Common myeloid progenitor, CD34-positive (primary cell): Measurements from ENCODE around the gene ZNF423.

ENCODE experiments used
- CTCF ChIA-PET: fragments of 350-600 bp; sonication (Branson Sonifier 250); formaldehyde crosslinking; loops from one replicate; lab custom pipeline; 2021; ENCODE audit warnings: antibody characterized with exemption; lab: Charles Lee
- POLR2A ChIA-PET: fragments of 350-600 bp; sonication (Branson Sonifier 250); formaldehyde crosslinking; loops from one replicate; lab custom pipeline; 2021; ENCODE audit warnings: antibody characterized with exemption; lab: Charles Lee
- DNase-seq, 3 donors: peaks; one replicate each; pipeline versions ENCODE4 v3.0.0 to v3.0.0-alpha.2; 2013
- H3K27ac ChIP-seq, 2 experiments: 1 replicate in 1 of 2; 2 replicates in 1 of 2; pipeline ENCODE4 v1.7.0; 2013; ENCODE audit warnings: inconsistent platforms in 2 of 2, low read length in 2 of 2, mild to moderate bottlenecking in 2 of 2, low read depth in 1 of 2, moderate library complexity in 1 of 2; ENCODE audit not compliant: severe bottlenecking in 2 of 2, insufficient read depth in 1 of 2, poor library complexity in 1 of 2
- H3K27me3 ChIP-seq, 5 experiments: replicated peaks in 2 of 5; 1 replicate in 3 of 5; 2 replicates in 2 of 5; pipeline versions ENCODE4 v1.6.1 to v1.7.0; 2013; ENCODE audit warnings: low read length in 4 of 5, mild to moderate bottlenecking in 2 of 5, moderate library complexity in 2 of 5, inconsistent platforms in 1 of 5; ENCODE audit not compliant: insufficient read depth in 5 of 5, control insufficient read depth in 4 of 5
- H3K36me3 ChIP-seq, 4 experiments: 1 replicate in 2 of 4; 2 replicates in 2 of 4; pipeline versions ENCODE4 v1.6.1 to v1.7.0; 2013; ENCODE audit warnings: low read length in 3 of 4, control low read depth in 1 of 4, mild to moderate bottlenecking in 1 of 4; ENCODE audit not compliant: control insufficient read depth in 4 of 4, insufficient read depth in 4 of 4
- H3K4me1 ChIP-seq, 4 experiments: 1 replicate in 3 of 4; 2 replicates in 1 of 4; pipeline versions ENCODE4 v1.6.1 to v1.7.1; 2013; ENCODE audit warnings: low read length in 3 of 4, mild to moderate bottlenecking in 3 of 4, control low read depth in 1 of 4, inconsistent platforms in 1 of 4, moderate library complexity in 1 of 4; ENCODE audit not compliant: control insufficient read depth in 4 of 4, insufficient read depth in 4 of 4; ENCODE audit errors: control extremely low read depth in 1 of 4
- H3K4me3 ChIP-seq, 7 experiments: 1 replicate in 4 of 7; 2 replicates in 3 of 7; pipeline versions ENCODE4 v1.5.1 to v1.7.0; 2013; ENCODE audit warnings: mild to moderate bottlenecking in 7 of 7, low read length in 6 of 7, moderate library complexity in 6 of 7, inconsistent platforms in 2 of 7, low read depth in 2 of 7, control low read depth in 1 of 7; ENCODE audit not compliant: insufficient read depth in 4 of 7, control insufficient read depth in 1 of 7; ENCODE audit errors: extremely low read depth in 1 of 7
- H3K9me3 ChIP-seq, 5 experiments: 1 replicate in 4 of 5; 2 replicates in 1 of 5; pipeline versions ENCODE4 v1.6.1 to v1.7.1; 2013; ENCODE audit warnings: low read length in 4 of 5, mild to moderate bottlenecking in 2 of 5, inconsistent platforms in 1 of 5, low read depth in 1 of 5, moderate library complexity in 1 of 5; ENCODE audit not compliant: control insufficient read depth in 4 of 5, insufficient read depth in 2 of 5; ENCODE audit errors: control extremely low read depth in 1 of 5
- WGBS: methylation state at CpG from one replicate; pipeline ENCODE4 v1.1.5; 2013; ENCODE audit not compliant: insufficient coverage; 5-methylcytosine and 5-hydroxymethylcytosine counted together

The ZNF423 gene

GRCh38 chr16:49637511-49637910, 218.4 kb downstream of the ZNF423 start:
- no peak overlapping the region for H3K4me3 ChIP-seq
- POLR2A ChIA-PET = no interaction called here
- 94% methylated on average over 16 of the region's 16 CpGs for WGBS
- no peaks in the 10 kb centered on the region for H3K27me3 ChIP-seq
- no peak for DNase-seq
- H3K27ac ChIP-seq = no peak overlapping the region
- H3K4me1 ChIP-seq = peaks cover 0 to 3% (median under 1%) of the 10 kb centered on the region in 4 experiments
- H3K36me3 ChIP-seq = no peaks in the 10 kb centered on the region
- H3K9me3 ChIP-seq = no peaks in the 10 kb centered on the region
- CTCF ChIA-PET = no interaction called here

- peaks cover 0 to 4% (median 1%) of the 10 kb centered on the region in 4 experiments for H3K4me1 ChIP-seq
- DNase-seq = no peak
- WGBS = 100% methylated on average over 14 of the region's 14 CpGs
- H3K27ac ChIP-seq = no peak overlapping the region
- no peaks in the 10 kb centered on the region for H3K36me3 ChIP-seq
- H3K9me3 ChIP-seq = no peaks in the 10 kb centered on the region
- ChIA-PET POLR2A (no interaction called here), CTCF (no interaction called here)
- no peaks in the 10 kb centered on the region for H3K27me3 ChIP-seq
- H3K4me3 ChIP-seq = no peak overlapping the region
These were observed 219.3 kb downstream of the ZNF423 start for GRCh38 chr16:49636608-49637007.

- WGBS = 98% methylated on average over 58 of the region's 58 CpGs
- POLR2A ChIA-PET = interaction anchor here (0.6 kb wide), 1 partner anchor 529 kb away, joined by 7 read pairs; no protein-coding TSS in a partner anchor
These were observed 220.0 kb downstream of the ZNF423 start for GRCh38 chr16:49635591-49636581.

GRCh38 chr16:49635009-49635350, 220.9 kb downstream of the ZNF423 start:
- Histone ChIP-seq H3K27me3 (no peaks in the 10 kb centered on the region), H3K4me1 (peaks cover 0 to 8% (median 1%) of the 10 kb centered on the region in 4 experiments), H3K4me3 (no peak overlapping the region), H3K9me3 (no peaks in the 10 kb centered on the region), H3K36me3 (no peaks in the 10 kb centered on the region), H3K27ac (no peak overlapping the region)
- no peak for DNase-seq
- POLR2A ChIA-PET = interaction anchor here (0.6 kb wide), 1 partner anchor 530 kb away, joined by 7 read pairs; no protein-coding TSS in a partner anchor
- 100% methylated on average over 1 of the region's 1 CpG for WGBS
- CTCF ChIA-PET = no interaction called here

More at GRCh38 chr16:49635591-49636581, 220.0 kb downstream of the ZNF423 start:
- Histone ChIP-seq H3K9me3 (no peaks in the 10 kb centered on the region), H3K27ac (no peak overlapping the region), H3K4me3 (no peak overlapping the region), H3K4me1 (peaks cover 0 to 11% (median 2%) of the 10 kb centered on the region in 4 experiments), H3K27me3 (no peaks in the 10 kb centered on the region), H3K36me3 (no peaks in the 10 kb centered on the region)
- DNase-seq = no peak
- CTCF ChIA-PET = no interaction called here

GRCh38 chr16:49634235-49635008, 221.5 kb downstream of the ZNF423 start:
- Histone ChIP-seq H3K4me3 (no peak overlapping the region), H3K27me3 (no peaks in the 10 kb centered on the region), H3K9me3 (peaks cover 0 to under 1% (median 0%) of the 10 kb centered on the region in 5 experiments), H3K36me3 (no peaks in the 10 kb centered on the region), H3K27ac (no peak overlapping the region), H3K4me1 (peaks cover 0 to 8% (median 1%) of the 10 kb centered on the region in 4 experiments)
- DNase-seq = no peak
- CTCF ChIA-PET = no interaction called here
- POLR2A ChIA-PET = no interaction called here
- 98% methylated on average over 9 of the region's 10 CpGs for WGBS

GRCh38 chr16:49632795-49633184, 223.1 kb downstream of the ZNF423 start:
- 83% methylated on average over 1 of the region's 4 CpGs for WGBS
- Histone ChIP-seq H3K9me3 (peaks cover 0 to 14% (median 3%) of the 10 kb centered on the region in 5 experiments), H3K4me1 (peaks cover 0 to 8% (median 1%) of the 10 kb centered on the region in 4 experiments), H3K27me3 (no peaks in the 10 kb centered on the region), H3K36me3 (no peaks in the 10 kb centered on the region), H3K27ac (no peak overlapping the region), H3K4me3 (no peak overlapping the region)
- DNase-seq = no peak
- ChIA-PET POLR2A (no interaction called here), CTCF (no interaction called here)
